DMS79 treated with DMSO at 0.1 percent for 48 hours (cell line): Measurements from ENCODE around the gene MUC4.
"Not testable (repeated sequence)": the region's sequence is repeated elsewhere in the genome, so short reads cannot be mapped to it uniquely, and the experiment has no call there.

ENCODE experiments used
- DNase-seq: peaks from one replicate; lab custom pipeline; 2025; lab: John Stamatoyannopoulos, UW

MUC4 gene

DNA sequence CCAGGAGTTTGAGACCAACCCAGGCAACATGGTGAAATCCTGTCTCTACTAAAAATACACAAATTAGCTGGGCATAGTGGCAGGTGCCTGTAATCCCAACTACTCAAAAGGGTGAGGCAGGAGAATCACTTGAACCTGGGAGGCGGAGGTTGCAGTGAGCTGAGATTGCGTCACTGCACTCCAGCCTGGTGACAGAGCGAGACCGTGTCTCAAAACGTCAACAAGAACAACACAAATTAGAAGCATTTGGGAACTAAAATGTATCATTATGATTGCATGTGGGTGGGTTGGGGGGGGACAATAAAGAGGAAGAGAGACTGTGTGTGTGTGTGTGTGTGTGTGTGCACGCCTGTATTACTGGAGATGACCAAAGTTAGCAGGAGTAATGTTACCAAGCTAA lies 73.9 kb downstream of the MUC4 start:
- DNase-seq, result not testable (repeated sequence)

DNA sequence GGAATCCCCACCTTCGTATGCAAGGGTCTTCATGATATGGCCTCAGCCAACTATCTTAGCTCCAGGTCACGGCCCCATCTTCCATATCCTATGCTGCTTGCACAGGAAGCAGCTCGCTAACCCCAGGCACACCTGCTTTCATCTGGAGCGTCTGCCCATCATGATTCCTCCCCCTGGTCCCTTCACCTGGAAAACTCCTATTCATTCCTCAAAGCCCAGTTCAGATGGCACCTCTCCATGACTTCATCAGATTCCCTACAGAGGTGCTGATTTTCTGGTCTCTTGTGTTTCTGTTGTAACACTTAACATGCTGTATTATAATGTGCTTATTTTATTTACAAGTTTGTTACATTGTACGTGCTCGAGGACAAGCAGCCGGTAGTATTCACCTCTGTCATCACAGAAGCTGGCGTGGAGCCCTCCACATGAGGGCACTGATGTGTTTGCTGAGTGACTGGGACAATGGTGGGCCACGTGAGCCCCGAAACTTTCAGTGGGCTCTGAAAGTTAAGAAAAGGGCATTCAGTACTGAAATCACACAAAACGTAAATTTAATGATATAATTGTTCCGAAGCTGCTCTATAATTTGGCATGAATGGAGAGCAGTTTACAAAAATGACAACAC lies 74.8 kb downstream of the MUC4 start:
- no peak for DNase-seq

DNA sequence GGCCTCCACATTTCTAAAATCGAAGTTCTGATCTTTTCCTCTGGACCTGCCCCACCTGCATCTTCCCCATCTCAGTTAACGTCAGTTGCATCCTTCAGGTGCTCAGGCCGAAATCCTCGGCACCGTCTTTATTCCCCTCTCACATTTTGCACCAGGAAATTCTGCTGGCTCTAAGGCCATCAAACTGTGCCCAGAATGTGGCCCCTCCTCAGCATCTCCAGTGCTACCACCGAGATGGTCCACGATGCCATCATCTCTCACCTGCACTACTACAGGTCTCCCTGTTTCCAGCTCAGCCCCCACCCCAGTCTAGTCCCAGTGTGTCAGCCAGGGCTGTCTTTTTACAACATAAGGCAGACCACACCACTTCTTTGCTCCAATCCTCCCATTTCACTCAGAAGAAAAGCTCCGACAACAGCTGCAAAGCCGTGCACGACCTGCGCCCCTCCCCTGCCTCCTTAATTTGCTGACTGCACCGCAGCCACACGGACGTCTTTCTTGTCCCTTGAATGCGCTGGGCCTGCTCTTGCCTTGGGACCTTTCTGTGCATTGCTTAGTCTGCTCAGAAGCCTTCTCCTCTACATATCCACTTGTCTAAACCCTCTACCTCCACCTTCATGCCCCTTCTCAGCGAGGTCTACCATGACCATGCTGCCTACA lies 76.6 kb downstream of the MUC4 start:
- DNase-seq, result no peak

DNA sequence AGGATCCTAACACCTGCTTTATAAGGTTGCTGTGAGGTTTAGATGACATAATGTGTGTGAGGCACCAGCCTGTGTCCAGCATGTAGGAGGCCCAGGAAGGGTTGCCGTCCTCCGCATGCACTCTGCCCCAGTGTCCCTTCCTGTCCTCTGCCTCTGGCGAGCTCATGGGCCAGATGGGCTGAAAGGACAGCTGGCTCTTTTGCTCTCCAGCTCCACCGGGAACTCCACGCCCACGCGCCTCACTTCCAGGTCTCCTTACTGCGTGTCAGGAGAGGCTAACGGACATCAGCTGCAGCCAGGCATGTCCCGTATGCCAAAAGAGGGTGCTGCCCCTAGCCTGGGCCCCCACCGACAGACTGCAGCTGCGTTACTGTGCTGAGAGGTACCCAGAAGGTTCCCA lies 78.8 kb downstream of the MUC4 start:
- DNase-seq, result no peak

DNA sequence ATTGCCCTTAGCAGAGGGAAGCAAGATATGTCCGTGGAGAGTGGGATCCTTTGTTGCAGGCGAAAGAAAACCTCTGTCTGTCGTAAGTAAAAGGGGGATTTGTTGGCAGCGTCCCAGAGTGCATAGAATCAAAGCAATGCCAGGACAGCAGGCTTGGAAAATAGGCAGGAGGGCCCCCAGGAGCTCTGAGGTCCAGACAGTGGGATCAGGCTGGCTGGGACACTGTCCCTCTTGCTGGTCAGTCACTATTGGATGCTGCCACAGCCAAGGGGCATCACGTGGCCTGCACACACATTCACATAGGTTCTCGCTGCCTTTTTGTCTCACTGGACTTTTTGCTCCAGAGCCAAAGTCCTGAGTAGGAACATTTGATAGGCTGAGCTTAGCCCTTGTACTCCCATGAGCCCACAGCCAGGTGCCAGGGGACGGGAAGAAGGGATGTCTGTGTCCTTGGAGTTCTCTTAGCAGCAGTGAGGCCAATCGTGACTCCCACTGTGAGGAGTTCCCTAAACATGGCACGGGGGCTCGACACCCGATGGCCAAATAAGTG lies 80.3 kb downstream of the MUC4 start:
- DNase-seq, result no peak

DNA sequence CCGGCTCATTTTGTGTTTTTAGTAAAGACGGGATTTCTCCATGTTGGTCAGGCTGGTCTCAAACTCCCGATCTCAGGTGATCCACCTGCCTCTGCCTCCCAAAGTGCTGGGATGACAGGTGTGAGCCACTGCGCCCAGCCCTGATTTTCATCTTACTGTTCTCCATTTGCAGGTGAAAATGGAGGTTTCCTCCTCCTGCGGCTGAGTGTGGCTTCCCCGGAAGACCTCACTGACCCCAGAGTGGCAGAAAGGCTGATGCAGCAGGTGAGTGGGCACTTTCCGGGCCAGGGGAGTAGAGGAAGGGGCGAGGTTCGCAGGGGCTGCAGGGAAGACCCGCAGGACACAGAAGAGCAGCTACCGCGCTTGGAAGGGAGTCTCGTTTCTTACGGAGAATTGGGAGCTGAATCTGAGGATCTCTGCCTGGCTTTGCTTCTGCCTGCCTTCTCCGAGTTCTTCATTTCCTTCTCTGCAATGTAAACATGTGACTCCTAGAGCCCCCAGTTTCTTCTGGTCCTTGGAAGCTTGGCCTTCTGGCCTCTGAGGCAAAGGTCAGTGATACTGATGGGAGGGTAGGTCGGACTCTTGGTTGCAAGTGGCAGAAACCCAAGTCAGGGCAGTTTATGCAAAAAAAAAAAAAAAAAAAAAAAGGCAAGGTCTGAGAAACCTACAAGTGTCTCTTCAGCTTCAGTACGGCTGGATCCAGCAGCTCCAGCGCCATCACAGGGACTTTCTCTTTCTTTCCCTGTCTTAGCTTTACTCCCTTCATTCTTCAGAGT lies 82.1 kb downstream of the MUC4 start:
- no peak for DNase-seq

DNA sequence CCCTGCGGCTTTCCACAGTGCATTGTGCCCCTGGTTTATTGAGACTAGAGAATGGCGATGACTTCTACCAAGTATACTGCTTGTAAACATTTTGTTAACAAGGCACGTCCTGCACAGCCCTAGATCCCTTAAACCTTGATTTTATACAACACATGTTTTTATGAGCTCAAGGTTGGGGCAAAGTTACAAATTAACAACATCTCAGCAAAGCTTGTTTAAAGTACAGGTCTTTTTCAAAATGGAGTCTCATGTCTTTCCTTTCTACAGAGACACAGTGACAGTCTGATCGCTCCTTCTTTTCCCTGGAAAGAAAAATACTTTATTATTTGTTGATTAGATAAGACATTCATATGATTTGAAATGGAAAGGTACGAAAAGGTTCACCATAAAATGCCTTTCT lies 82.9 kb downstream of the MUC4 start:
- not testable (repeated sequence) for DNase-seq

DNA sequence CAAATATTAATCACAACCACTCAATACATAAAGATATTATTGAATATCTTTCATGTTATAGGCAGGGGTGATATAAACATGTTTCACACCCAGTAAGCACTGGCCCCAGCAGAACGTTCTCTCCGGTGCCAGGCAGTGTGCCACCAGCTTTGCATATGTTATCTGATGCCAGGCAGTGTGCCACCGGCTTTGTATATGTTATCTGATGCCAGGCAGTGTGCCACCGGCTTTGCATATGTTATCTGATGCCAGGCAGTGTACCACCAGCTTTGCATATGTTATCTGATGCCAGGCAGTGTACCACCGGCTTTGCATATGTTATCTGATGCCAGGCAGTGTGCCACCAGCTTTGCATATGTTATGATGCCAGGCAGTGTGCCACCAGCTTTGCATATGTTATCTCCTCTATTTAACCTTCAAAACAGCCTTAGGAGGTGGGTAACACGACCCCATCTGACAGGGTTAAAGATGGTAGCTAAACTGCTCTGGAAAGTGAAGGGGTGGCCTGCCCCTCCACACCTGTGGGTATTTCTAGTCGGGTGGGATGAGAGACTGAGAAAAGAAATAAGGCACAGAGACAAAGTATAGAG lies 84.0 kb downstream of the MUC4 start:
- no peak for DNase-seq

DNA sequence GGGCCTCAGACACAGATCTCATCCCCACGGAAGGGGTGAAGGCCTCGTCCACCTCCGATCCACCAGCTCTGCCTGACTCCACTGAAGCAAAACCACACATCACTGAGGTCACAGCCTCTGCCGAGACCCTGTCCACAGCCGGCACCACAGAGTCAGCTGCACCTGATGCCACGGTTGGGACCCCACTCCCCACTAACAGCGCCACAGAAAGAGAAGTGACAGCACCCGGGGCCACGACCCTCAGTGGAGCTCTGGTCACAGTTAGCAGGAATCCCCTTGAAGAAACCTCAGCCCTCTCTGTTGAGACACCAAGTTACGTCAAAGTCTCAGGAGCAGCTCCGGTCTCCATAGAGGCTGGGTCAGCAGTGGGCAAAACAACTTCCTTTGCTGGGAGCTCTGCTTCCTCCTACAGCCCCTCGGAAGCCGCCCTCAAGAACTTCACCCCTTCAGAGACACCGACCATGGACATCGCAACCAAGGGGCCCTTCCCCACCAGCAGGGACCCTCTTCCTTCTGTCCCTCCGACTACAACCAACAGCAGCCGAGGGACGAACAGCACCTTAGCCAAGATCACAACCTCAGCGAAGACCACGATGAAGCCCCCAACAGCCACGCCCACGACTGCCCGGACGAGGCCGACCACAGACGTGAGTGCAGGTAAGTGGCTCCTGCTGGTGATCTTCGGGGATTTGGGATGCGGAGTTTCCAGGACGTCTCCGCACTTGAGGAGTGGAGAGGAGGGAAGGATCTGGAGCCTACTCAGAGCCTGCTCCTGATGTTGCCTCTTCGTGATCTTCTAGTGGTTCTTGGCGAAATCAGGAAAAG lies 85.6 kb downstream of the MUC4 start:
- not testable (repeated sequence) for DNase-seq

DNA sequence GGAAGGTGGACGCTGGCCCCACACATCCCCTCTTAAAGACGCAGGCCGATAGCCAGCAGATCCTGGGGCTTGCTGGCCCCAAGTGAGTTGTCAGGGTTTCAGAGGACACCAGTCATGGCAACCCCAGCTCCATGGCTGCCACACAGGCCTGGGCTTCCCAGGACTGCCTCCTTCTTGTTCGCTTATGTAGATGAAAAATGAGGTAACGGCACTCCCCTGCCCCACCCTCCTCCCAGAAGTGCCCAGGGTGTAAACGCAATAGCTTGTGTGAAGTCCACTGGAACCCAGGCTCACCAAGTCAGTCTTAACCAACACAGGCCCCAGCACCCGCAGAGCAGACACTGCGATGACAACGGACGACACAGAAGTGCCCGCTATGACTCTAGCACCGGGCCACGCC lies 87.4 kb downstream of the MUC4 start:
- DNase-seq, result not testable (repeated sequence)

DNA sequence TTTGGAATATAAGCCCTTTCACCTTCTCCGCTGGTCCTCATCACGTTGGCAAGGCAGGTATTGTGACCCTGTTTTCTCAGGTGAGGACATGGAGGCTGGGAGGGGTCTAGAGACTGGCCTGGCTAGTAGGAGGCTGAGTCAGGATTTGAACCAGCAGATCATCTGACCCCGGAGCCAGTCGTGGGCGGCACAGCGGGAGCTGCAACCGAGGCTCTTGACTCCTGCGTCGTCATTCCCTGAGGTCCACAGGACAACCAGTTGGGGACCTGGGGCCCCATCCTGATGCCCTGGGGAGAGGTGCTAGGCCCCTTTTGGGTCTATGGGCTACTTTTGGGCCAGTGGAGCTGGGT lies 88.8 kb downstream of the MUC4 start:
- DNase-seq, result not testable (repeated sequence)

DNA sequence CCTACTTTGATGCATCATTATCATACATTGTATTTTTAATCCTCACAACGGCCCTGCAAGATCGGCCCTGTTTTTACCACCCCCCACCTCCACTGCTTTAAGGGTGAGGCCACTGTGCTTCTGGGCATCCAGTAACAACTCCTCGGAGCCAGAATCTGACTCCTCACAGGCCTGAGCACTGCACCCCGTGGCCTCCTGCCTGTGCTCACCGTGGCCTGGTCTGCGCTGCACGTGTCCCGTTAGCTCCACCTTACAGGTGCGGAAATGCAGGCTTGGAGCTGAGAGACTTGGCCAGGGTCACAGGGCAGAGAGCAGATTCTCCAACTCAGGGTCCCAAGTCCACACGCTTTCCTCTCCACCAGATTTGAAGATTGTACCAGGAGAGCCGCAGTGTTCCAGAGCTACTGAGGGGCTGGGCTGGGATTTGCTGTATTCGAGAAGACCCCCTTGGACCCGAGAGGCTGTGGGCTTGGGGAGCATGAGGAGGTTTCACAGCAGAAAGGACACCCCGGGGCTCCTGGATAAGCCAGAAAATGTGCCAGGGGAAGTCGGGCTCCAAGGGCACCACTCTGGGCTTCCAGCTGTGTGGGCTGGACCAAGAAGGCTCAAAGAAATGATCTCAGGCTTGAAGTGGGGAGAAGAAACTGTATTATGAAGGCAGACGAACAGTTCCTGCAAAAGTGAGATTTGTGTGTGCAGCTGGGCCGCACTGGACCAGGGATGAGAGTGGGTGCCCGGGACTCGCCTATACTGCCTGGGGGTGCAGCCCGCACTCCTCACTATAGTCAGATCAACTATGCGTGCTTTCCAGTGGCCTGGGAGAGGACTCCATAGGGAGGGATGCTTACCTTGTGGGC lies 89.4 kb downstream of the MUC4 start:
- not testable (repeated sequence) for DNase-seq

DNA sequence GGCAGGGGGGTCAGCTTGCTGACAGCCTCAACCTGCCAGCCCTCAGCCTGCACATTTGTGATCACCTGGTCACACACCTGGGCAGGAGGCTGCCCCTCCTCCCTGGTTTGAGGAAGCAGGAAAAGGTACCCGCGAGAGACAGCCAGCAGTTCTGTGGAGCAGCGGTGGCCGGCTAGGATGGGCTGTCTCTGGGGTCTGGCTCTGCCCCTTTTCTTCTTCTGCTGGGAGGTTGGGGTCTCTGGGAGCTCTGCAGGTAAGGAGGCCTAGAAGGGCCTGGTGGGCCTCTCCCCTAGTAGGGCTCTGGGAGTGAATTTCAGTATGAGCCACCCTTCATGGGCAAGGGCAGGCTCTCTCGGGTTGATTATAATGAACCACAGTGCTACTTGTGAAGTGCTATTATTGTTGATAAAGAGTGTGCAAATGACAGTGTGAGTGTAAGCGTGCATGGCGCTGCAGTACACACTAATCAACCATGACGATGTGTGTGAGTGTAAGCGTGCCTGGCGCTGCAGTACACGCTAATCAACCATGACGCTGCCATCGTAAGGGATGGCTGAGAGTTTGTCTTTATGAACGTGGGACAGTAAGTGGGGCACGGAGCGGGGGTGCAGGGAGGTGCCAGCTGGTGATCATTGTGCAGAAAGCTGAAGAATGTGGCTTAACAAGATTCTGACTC lies 90.8 kb downstream of the MUC4 start, which contains the start of gene MUC20:
TSS of gene MUC20 (plus strand) at position 148 of the 676 bp plus-strand sequence. CDS start at position 178, 30 bp downstream.
- DNase-seq, result not testable (repeated sequence)

DNA sequence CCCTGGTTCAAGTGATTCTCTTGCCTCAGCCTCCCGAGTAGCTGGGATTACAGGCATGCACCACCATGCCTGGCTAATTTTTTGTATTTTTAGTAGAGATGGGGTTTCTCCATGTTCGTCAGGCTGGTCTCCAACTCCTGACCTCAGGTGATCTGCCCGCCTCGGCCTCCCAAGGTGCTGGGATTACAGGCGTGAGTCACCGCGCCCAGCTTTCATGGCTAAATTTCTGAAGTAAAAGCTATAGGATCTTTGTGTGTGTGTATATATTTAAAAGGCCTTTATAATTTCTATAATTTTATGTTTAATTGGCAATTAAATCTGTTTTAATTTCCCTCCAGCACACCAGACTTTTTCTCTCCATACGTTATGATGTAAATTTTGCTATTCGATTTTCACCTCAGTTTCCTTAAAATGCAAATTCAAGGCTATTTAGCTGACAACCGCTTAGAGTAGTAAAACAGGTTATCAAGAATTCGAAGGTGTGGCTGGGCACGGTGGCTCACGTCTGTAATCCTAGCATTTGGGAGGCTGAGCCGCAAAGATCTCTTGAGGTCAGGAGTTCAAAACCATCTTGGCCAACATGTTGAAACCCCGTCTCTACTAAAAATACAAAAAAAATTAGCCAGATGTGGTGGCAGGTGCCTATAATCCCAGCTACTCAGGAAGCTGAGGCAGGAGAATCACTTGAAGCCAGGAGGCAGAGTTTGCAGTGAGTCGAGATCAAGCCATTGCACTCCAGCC lies 92.0 kb downstream of the MUC4 start:
- DNase-seq, result not testable (repeated sequence)

DNA sequence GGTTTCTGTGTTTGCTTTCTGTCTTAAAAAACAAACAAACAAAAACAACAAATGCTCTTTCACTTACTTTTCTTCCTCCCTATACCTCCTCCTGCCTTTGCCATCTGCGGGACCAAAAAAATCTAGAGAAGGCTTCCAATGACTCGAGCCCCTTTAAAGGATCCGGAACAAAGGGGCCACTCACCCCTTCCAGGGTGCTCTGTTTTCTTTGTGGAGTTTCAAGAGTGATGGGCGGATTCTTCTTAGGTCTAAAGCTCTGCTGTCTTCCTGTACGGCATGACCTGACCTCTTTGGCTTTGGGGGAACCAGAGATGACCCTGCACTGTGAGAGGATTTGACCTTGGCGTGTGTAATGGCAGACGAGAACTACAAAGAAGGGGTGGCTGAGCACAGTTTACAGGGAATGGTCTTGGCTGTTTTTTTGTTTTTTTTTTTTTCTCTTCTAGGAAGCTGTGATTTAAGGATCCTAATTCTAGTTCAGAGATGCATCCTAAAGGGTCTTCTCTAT lies 93.2 kb downstream of the MUC4 start:
- DNase-seq, result no peak

DNA sequence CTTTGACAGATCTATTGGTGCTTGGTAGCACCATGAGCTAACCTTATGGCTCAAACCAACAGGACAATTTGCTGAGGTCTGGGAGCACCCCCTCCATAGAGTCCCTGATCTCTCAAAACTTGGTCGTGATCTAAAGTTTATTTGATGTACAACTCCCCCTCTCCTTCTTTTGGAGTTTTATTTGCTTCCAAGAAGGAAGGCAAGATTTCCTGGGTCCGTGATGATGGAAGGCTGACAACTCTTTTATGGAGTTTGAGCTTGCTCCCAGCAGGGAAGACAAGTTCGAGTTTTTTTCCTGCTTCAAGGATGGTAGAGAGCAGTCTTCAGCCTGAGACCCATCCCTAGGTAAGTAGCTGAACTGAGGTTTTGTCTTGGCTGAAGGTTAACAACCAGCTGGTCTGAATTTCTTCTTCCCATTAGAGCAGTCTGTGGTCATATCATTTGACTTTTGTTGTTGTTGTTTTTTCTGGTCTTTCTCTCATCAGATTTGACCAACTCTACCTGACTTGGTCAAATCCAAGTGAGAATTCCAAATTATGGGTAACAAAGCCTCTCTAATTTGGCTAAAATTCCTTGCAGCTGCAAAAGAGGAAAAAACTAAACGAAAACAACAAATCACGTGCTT lies 93.8 kb downstream of the MUC4 start:
- DNase-seq, result no peak

DNA sequence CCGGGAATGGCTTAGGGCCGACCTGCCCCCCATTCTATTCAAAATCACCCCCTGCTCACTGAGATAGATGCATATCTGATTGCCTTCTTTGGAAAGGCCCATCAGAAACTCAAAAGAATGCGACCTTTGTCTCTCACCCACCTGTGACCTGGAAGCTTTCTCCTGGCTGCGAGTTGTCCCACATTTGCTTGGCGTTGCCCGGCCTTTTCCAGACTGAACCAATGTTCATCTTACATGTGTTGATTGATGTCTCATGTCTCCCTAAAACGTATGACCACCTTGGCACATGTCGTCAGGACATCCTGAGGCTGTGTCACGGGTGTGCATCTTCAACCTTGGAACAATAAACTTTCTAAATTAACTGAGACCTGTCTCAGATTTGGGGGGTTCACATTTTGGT lies 94.3 kb downstream of the MUC4 start:
- DNase-seq, result no peak

DNA sequence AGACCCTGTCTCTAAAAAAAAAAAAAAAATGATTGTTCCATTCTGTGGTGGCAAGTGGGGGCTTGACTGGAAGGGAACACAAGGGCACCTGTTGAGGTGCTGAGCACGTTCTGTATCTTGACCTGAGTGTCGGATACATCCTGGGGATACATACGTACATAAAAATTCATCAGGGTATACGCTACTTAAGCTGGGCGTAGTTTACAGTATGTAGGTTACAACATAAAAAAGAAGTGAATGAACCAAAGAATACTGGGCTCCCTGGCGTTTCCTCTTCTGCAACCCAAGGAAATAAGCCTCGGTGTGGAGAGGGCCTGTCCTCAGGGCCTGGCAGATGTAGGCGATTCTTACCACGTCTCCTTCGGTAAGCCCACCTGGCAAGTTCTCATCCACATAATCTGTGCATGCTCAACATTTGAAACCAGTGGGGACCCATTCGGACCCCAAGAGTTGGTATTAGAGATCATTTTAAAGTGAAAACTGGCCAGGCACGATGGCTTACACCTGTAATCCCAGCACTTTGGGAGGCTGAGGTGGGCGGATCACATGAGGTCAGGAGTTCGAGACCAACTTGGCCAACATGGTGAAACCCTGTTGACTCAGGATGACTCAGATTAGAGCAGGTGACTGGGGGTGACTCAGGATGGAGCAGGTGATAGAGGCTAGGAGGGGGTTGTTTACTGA lies 96.0 kb downstream of the MUC4 start:
- DNase-seq, result no peak
